K562 (cell line): Measurements from ENCODE around the gene HOXB4. TPM values are rescaled to one million over a fixed set of nuclear protein-coding genes. Genes with fewer than 3 reads are reported as not detected.

ENCODE experiments used
- ATAC-seq: fragments of 200-7000 bp; cut with Tn5 transposase; 3 replicates; pipeline ENCODE4 v1.9.1; 2020; ENCODE audit warnings: moderate library complexity
- BruUV-seq: library from RNA; stranded (reverse); fragments of 400-500 nt; replicated peaks from 2 replicates; lab custom pipeline; 2021; lab: Mats Ljungman, UMichigan
- CTCF ChIA-PET: fragments of 300-600 bp; formaldehyde crosslinking; extraction: SDS; loops from one replicate; lab custom pipeline; 2021; ENCODE audit warnings: low intra/inter-chr PET ratio; lab: Yijun Ruan, JAX
- POLR2A ChIA-PET: fragments of 300-600, 350-650 bp; sonication (Branson Sonifier 250); formaldehyde crosslinking; extraction: SDS; loops from one replicate; lab custom pipeline; 2021; ENCODE audit warnings: antibody characterized with exemption, inconsistent platforms; lab: Yijun Ruan, JAX
- DNase-seq, 4 experiments: peaks; one replicate each; pipeline versions ENCODE4 v3.0.0 to v3.0.0-alpha.2; 2011 to 2018; ENCODE audit warnings: low spot score in 3 of 4, mixed read lengths in 3 of 4; ENCODE audit errors: extremely low read depth in 1 of 4
- FAIRE-seq: peaks from 2 replicates; lab custom pipeline; 2011; peaks lifted over from hg19 to GRCh38; lab: Jason Lieb, UNC
- H2AFZ ChIP-seq: 2 replicates; pipeline ENCODE4 v1.6.0; 2011; ENCODE audit warnings: low read depth, low read length, control low read depth, inconsistent platforms
- H3K27ac ChIP-seq: fragments of 200-600 bp; 3 replicates; pipeline ENCODE4 v1.8.0; 2011; ENCODE audit warnings: low read depth, mild to moderate bottlenecking, control low read depth, inconsistent platforms, low read length, moderate library complexity, mixed read lengths; ENCODE audit errors: extremely low read depth
- H3K27me3 ChIP-seq, 2 experiments: fragments of 300-600 bp in 1 of 2; 2 replicates in 1 of 2; 3 replicates in 1 of 2; pipeline versions ENCODE4 v1.6.0 to v1.8.0; 2011; ENCODE audit warnings: inconsistent platforms in 2 of 2, low read length in 2 of 2, mild to moderate bottlenecking in 1 of 2, mixed read lengths in 1 of 2, moderate library complexity in 1 of 2; ENCODE audit not compliant: control insufficient read depth in 2 of 2, insufficient read depth in 2 of 2
- H3K36me3 ChIP-seq: fragments of 300-600 bp; 3 replicates; pipeline ENCODE4 v1.8.0; 2011; ENCODE audit warnings: mild to moderate bottlenecking, low read length, inconsistent platforms; ENCODE audit not compliant: control insufficient read depth, insufficient read depth
- H3K4me1 ChIP-seq, 2 experiments: fragments of 200-600 bp in 1 of 2; replicated peaks in 1 of 2; 2 replicates in 1 of 2; 3 replicates in 1 of 2; pipeline versions ENCODE4 v1.5.1 to v1.8.0; 2011; ENCODE audit warnings: inconsistent platforms in 2 of 2, low read length in 2 of 2, mild to moderate bottlenecking in 1 of 2, mixed read lengths in 1 of 2, moderate library complexity in 1 of 2; ENCODE audit not compliant: control insufficient read depth in 2 of 2, insufficient read depth in 2 of 2
- H3K4me2 ChIP-seq: 2 replicates; pipeline ENCODE4 v1.6.1; 2011; ENCODE audit warnings: low read length, control low read depth, inconsistent platforms, mixed read lengths; ENCODE audit not compliant: insufficient read depth
- H3K4me3 ChIP-seq: fragments of 200-600 bp; sonication (generic), shearing (Covaris generic); 2 replicates; pipeline ENCODE4 v1.5.1; 2016; ENCODE audit warnings: control low read depth, inconsistent platforms
- H3K79me2 ChIP-seq: fragments of 200-600 bp; 3 replicates; pipeline ENCODE4 v1.8.0; 2011; ENCODE audit warnings: low read length, inconsistent platforms; ENCODE audit not compliant: control insufficient read depth, insufficient read depth
- H3K9ac ChIP-seq, 2 experiments: 2 replicates each; pipeline versions ENCODE4 v1.6.0 to v1.6.1; 2011; ENCODE audit warnings: low read depth in 2 of 2, low read length in 2 of 2, control low read depth in 1 of 2, inconsistent platforms in 1 of 2, mild to moderate bottlenecking in 1 of 2, mixed read lengths in 1 of 2; ENCODE audit not compliant: insufficient read depth in 1 of 2
- H3K9me1 ChIP-seq: one replicate; pipeline ENCODE4 v1.6.0; 2011; ENCODE audit warnings: inconsistent platforms, mild to moderate bottlenecking, low read length, moderate library complexity; ENCODE audit not compliant: control insufficient read depth, insufficient read depth
- H3K9me3 ChIP-seq: replicated peaks from 2 replicates; pipeline ENCODE4 v1.5.1; 2011; ENCODE audit warnings: low read depth, low read length, inconsistent platforms; ENCODE audit not compliant: control insufficient read depth, insufficient read depth
- H4K20me1 ChIP-seq: replicated peaks from 2 replicates; pipeline ENCODE4 v1.6.1; 2011; ENCODE audit warnings: low read length, inconsistent platforms, mixed read lengths; ENCODE audit not compliant: control insufficient read depth, insufficient read depth
- ATF7 ChIP-seq: fragments of 450-650 bp; IDR thresholded peaks from 2 replicates; pipeline ENCODE4 v1.7.1; 2014; ENCODE audit warnings: mild to moderate bottlenecking, moderate library complexity
- DMBX1 ChIP-seq: fragments of 250-450 bp; sonication (Bioruptor Pico); IDR thresholded peaks from 2 replicates; pipeline ENCODE4 v1.8.0; 2022; ENCODE audit warnings: inconsistent platforms, mild to moderate bottlenecking, moderate library complexity, borderline replicate concordance
- ETS1 ChIP-seq: conservative IDR thresholded peaks from 2 replicates; pipeline ENCODE4 v1.6.1; 2011; ENCODE audit warnings: low read depth, mild to moderate bottlenecking, low read length; ENCODE audit not compliant: control insufficient read depth
- FOXJ2 ChIP-seq: fragments of 200-800 bp; sonication (Bioruptor generic); IDR thresholded peaks from 2 replicates; pipeline ENCODE4 v1.6.1; 2016; ENCODE audit warnings: missing genetic modification characterization, missing compliant biosample characterization
- GATAD2B ChIP-seq: fragments of 450-650 bp; IDR thresholded peaks from 2 replicates; pipeline ENCODE4 v1.6.1; 2017; ENCODE audit warnings: mild to moderate bottlenecking, borderline replicate concordance
- GMEB1 ChIP-seq: fragments of 250-450 bp; sonication (Bioruptor Pico); IDR thresholded peaks from 2 replicates; pipeline ENCODE4 v1.4.0; 2020; ENCODE audit warnings: mild to moderate bottlenecking
- KLF6 ChIP-seq: fragments of 250-450 bp; sonication (Bioruptor Pico); IDR thresholded peaks from 2 replicates; pipeline ENCODE4 v1.4.0; 2020; ENCODE audit warnings: mild to moderate bottlenecking, moderate library complexity, borderline replicate concordance
- NRF1 ChIP-seq, 2 experiments: fragments of 450-650 bp; IDR thresholded peaks in 1 of 2; conservative IDR thresholded peaks in 1 of 2; 2 replicates each; pipeline ENCODE4 v1.6.1; 2014; ENCODE audit warnings: mild to moderate bottlenecking in 2 of 2
- STAT5B ChIP-seq: fragments of 250-450 bp; sonication (Bioruptor Pico); IDR thresholded peaks from 2 replicates; pipeline ENCODE4 v1.8.0; 2021; ENCODE audit warnings: mild to moderate bottlenecking, inconsistent platforms
- TAF15 ChIP-seq: fragments of 200-400 bp; formaldehyde crosslinking; IDR thresholded peaks from 2 replicates; pipeline ENCODE4 v1.6.1; 2017; ENCODE audit warnings: mild to moderate bottlenecking, low read depth, low read length, moderate library complexity
- YBX1 ChIP-seq: fragments of 450-650 bp; IDR thresholded peaks from 2 replicates; pipeline ENCODE4 v1.7.1; 2016; ENCODE audit warnings: mild to moderate bottlenecking
- ZBTB49 ChIP-seq: sonication (generic); formaldehyde crosslinking; IDR thresholded peaks from 2 replicates; pipeline ENCODE4 v1.8.0; 2022; ENCODE audit warnings: missing genetic modification reagents, mild to moderate bottlenecking, borderline replicate concordance
- ZNF589 ChIP-seq: fragments of 200-800 bp; sonication (Bioruptor generic); IDR thresholded peaks from 2 replicates; pipeline ENCODE4 v1.6.1; 2016; ENCODE audit warnings: low read depth, missing genetic modification characterization, missing compliant biosample characterization
- ZNF644 ChIP-seq: fragments of 200-800 bp; sonication (Bioruptor generic); IDR thresholded peaks from 2 replicates; pipeline ENCODE4 v1.6.1; 2016; ENCODE audit warnings: low read depth, missing genetic modification characterization, missing compliant biosample characterization
- ZNF668 ChIP-seq: fragments of 250-450 bp; sonication (Bioruptor Pico); IDR thresholded peaks from 2 replicates; pipeline ENCODE4 v1.8.0; 2022; ENCODE audit warnings: mild to moderate bottlenecking, inconsistent platforms
- WGBS: fragments of 100-300 bp; shearing (Covaris generic); methylation state at CpG from one replicate; pipeline ENCODE4 v1.1.6; 2016; ENCODE audit warnings: low coverage, mixed read lengths; ENCODE audit not compliant: insufficient coverage; ENCODE audit errors: missing lambda C conversion rate; 5-methylcytosine and 5-hydroxymethylcytosine counted together
- in situ Hi-C: fragments of 300-500 bp; cut with MboI; formaldehyde crosslinking; loops from 4 replicates; pipeline ENCODE4 v1.15.0; 2018; ENCODE audit warnings: inconsistent platforms, mixed read lengths
- intact Hi-C: fragments of 100-400 bp; cut with micrococcal nuclease; formaldehyde crosslinking; loops from 2 replicates; pipeline ENCODE4 v1.14.2; 2022
- polyA plus RNA-seq, 8 experiments: library from polyadenylated mRNA; depleted of rRNA in 4 of 8; stranded (reverse) in 5 of 8; unstranded in 3 of 8; fragments of >200 nt; fragmentation: Nextera tagmentation in 2 of 8; fragmentation: Illumina TruSeq in 1 of 8; extraction: Ambion mirVana in 2 of 8; extraction: Trizol in 1 of 8; gene quantifications; 2 replicates each; pipeline versions ENCODE4 v1.2.1 to v1.2.3, GENCODE V29; 2011 to 2014; ENCODE audit warnings: inconsistent platforms in 1 of 8, missing spikeins in 1 of 8
- total RNA-seq, 7 experiments: library from RNA; depleted of rRNA in 6 of 7; stranded (reverse); fragments of >200 nt in 6 of 7; fragmentation: Illumina TruSeq in 2 of 7; extraction: Trizol in 2 of 7; gene quantifications; 2 replicates each; pipeline versions ENCODE4 v1.2.1 to v1.2.3, GENCODE V29; 2011 to 2021; ENCODE audit warnings: low replicate concordance in 1 of 7
- TF ChIP-seq, protein P1 (sequence below): sonication (generic); formaldehyde crosslinking; IDR thresholded peaks from 2 replicates; pipeline ENCODE4 v1.9.0; 2022; ENCODE audit warnings: mild to moderate bottlenecking, missing genetic modification reagents

Gene HOXB4
- total and polyA plus RNA-seq, 9 of the 15 experiments (the other 6 are each of a cell fraction or from before 2014, with no cell fraction given): 1.6 to 34.9 (median 14.9) TPM

DNA sequence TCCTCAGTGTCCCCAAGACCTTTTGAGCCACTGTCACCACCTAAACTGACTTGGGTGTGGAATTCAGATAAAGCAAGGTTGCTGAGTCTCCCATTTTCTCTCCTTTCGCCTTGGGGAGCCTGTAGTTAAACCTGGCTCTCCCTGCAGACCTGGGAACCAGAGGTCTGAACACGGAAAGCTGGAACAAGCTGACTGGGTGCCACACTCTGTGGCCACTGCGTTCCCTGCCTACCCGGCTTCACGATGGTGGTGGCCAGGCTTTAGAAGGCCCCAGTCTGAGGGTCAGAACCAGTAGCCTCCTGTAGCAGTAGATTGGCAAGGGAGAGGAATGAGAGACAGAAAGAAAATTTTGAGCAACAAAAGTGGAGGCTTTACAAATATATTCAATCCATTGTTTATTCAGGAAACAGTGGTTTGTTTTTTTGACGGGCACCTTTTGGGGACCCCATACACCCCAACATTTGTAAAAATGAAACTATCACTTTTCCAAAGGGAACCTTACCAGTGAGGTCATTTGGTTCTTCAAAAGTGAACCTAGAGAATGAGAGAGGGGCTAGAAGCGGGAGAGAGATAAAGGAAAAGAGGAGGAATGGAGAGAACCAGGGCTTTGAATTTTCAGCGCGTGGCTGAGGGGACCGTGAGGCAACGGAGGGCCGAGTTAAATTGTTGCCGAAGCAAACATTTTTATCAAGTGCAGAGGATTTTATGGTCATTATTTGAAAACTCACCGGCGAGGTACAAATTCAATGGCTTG, 38.7 kb upstream of the HOXB4 start:
- no peak overlapping the region for H3K4me2 ChIP-seq
- in situ Hi-C loops (no loop called here), intact Hi-C loops (no loop called here)
- no TSS peak for BruUV-seq
- ChIA-PET CTCF (interaction anchor here (0.6 to 1.5 kb wide), 3 partner anchors 17 to 422 kb away, joined by 3 to 8 read pairs (median 3); no protein-coding TSS in a partner anchor), POLR2A (interaction anchor here (1.1 to 1.7 kb wide), 2 partner anchors 12 to 354 kb away, joined by 3 to 7 read pairs; no protein-coding TSS in a partner anchor)
- peaks cover 32% of the 10 kb centered on the region for H3K36me3 ChIP-seq
- no peak overlapping the region for H2AFZ ChIP-seq
- no peak overlapping the region for H3K9ac ChIP-seq
- WGBS: 87% methylated on average over 14 of the region's 15 CpGs
- no peaks in the 10 kb centered on the region for H3K27me3 ChIP-seq
- H3K9me3 ChIP-seq: no peaks in the 10 kb centered on the region
- no peak overlapping the region for H3K27ac ChIP-seq
- no peaks in the 10 kb centered on the region for H3K9me1 ChIP-seq
- no peak for ATAC-seq
- H4K20me1 ChIP-seq: peaks cover 22% of the 10 kb centered on the region
- peaks cover 51% of the 10 kb centered on the region for H3K79me2 ChIP-seq
- peaks cover 29 to 44% of the 10 kb centered on the region in 2 experiments; a peak in 4 of 5 replicates for H3K4me1 ChIP-seq
- no peak for DNase-seq
- TF ChIP-seq GATAD2B: no peak
- no peak for TF ChIP-seq STAT5B (CRISPR knock-in tag)
- TF ChIP-seq GMEB1: no peak
- TF ChIP-seq YBX1: no peak
- no peak for TF ChIP-seq ZBTB49
- TF ChIP-seq NRF1 (conservative IDR thresholded peaks at IDR 0.05 in 1 of 2, IDR thresholded peaks at IDR 0.05 in 1 of 2): no peak
- no peak for TF ChIP-seq ZNF668
- no peak for TF ChIP-seq ZNF589 (CRISPR knock-in tag)
- TF ChIP-seq ETS1: no peak
- TF ChIP-seq, protein P1, sequence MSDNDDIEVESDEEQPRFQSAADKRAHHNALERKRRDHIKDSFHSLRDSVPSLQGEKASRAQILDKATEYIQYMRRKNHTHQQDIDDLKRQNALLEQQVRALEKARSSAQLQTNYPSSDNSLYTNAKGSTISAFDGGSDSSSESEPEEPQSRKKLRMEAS (CRISPR knock-in tag): no peak
- no peak for TF ChIP-seq DMBX1 (CRISPR knock-in tag)
- TF ChIP-seq FOXJ2 (tag): no peak
- no peak for TF ChIP-seq ZNF644 (tag)
- no peak for TF ChIP-seq KLF6 (CRISPR knock-in tag)
- TF ChIP-seq TAF15: no peak
- no peak for TF ChIP-seq ATF7
- H3K4me3 ChIP-seq: no peak overlapping the region
- no peak for FAIRE-seq
